ENCODE results near the gene CFAP45.

Gene CFAP45

DNA sequence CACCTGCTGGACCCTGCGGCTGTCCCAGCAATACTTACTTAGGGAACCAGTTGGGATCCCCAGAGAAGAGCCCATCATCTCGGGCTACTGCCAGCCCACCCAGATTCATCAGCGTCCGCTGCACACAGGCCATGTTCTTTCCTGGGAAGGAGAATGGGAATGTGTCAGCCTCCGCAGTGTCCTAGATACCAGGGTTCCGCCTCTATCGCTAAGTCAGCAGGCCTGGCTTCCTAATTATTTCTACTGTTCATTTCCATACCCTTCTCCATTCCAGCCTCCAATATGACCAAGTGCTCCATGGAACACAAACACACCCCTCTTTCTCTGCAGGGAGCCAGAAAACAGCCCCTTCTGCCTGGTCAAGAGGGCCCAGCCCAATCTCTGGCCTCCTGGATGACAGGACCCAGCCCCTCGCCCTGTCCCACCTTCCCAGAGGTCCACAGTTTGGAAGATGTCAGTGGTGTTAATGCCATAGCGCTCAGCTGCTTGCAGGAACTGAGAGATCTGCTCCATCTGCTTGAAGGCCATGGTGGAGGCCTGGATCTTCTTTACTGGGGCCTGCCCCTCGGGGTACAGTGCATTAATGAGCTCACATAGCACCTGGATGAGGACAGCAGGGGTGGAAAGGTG, 19.4 kb upstream of the CFAP45 start:
- no CpG with 5 or more reads among the region's 10 CpGs for WGBS, 2 donors (ENCODE audit: extremely low coverage in 2 of 2, insufficient read length in 2 of 2, insufficient replicate concordance in 1 of 2)
- no peak overlapping the region for H4K91ac ChIP-seq (ENCODE audit: low read depth, low read length, poor library complexity)
- H3K23ac ChIP-seq (ENCODE audit: low read depth, low read length, poor library complexity), result no peak overlapping the region
- no peak overlapping the region for H3K4ac ChIP-seq (ENCODE audit: low read length)
- no peak overlapping the region for H2BK5ac ChIP-seq (ENCODE audit: low read length)
- H3K4me3 ChIP-seq (ENCODE audit: low read length in 2 of 2), result no peak overlapping the region
- no peaks in the 10 kb centered on the region for H3K9me3 ChIP-seq (replicated peaks in 1 of 2; ENCODE audit: control insufficient read depth in 2 of 2, insufficient read depth in 1 of 2, low read depth in 1 of 2, low read length in 2 of 2)
- H3K14ac ChIP-seq (ENCODE audit: low read length), result no peak overlapping the region
- no peak overlapping the region for H3K4me2 ChIP-seq (ENCODE audit: insufficient read depth, low read length, poor library complexity, severe bottlenecking)
- no peak overlapping the region for H2BK120ac ChIP-seq (ENCODE audit: low read depth, low read length)
- peaks cover 0 to 4% (median 4%) of the 10 kb centered on the region in 3 experiments for H3K27me3 ChIP-seq (ENCODE audit: control insufficient read depth in 3 of 3, insufficient read depth in 3 of 3, low read depth in 1 of 3, low read length in 3 of 3)
- H3K36me3 ChIP-seq (replicated peaks in 1 of 2; ENCODE audit: control insufficient read depth in 2 of 2, insufficient read depth in 2 of 2, low read length in 2 of 2), result no peaks in the 10 kb centered on the region
- H3K18ac ChIP-seq (ENCODE audit: low read length), result no peak overlapping the region
- H3K27ac ChIP-seq (replicated peaks; ENCODE audit: low read length), result no peak overlapping the region
- no peak overlapping the region for H2AFZ ChIP-seq (ENCODE audit: low read length)
- no peak overlapping the region for H2BK15ac ChIP-seq (ENCODE audit: low read length)
- H3K79me1 ChIP-seq (ENCODE audit: low read depth, low read length), result peaks cover 3% of the 10 kb centered on the region
- no peak overlapping the region for H3K9ac ChIP-seq (ENCODE audit: low read depth, low read length, poor library complexity)
- H2AK5ac ChIP-seq (ENCODE audit: low read depth, low read length), result no peak overlapping the region
- H3K4me1 ChIP-seq (ENCODE audit: control insufficient read depth in 2 of 2, insufficient read depth in 1 of 2, low read depth in 1 of 2, low read length in 2 of 2), result peaks cover 18 to 37% of the 10 kb centered on the region in 2 donors
- no peak overlapping the region for H4K8ac ChIP-seq (ENCODE audit: low read depth, low read length)
- DNase-seq (ENCODE audit: low spot score), result no peak
- H2BK12ac ChIP-seq (ENCODE audit: low read length), result no peak overlapping the region

DNA sequence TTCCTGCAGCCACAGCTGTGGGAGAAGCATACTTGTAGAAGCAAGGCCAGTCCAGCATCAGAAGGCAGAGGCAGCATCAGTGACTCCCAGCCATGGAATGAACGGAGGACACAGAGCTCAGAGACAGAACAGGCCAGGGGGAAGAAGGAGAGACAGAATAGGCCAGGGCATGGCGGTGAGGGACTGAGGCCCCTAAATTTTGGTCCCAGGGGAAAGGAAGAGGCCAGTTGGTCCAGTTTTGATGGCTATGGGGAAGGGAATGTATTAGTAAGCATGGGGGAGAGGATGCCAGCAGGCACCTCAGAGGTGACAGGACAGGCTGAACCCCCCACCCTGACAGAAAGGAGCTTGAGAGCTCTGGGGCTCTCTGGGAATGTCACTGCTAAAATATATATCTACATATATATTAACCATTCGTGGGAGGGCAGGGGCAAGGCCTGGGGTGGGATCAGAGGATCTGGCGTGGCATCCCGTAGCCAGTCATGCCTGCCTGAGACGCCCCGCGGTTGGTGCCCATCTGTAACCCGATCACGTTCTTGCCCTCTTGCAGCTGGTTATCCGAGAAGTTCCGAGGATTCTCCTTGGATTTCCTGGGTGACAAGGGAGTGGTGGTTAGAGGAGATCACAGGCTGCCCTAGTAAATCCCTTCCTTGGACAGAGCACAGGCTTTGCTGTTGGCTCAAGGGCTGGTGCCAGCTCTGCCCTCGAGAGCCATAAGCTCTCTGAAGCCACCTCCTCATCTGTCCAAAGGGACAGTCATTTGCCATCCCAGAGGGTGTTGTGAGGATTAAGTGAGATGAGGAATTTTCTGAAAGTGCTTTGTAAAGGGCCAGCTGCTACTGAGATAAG, 18.6 kb upstream of the CFAP45 start:
- WGBS, 2 donors (ENCODE audit: extremely low coverage in 2 of 2, insufficient read length in 2 of 2, insufficient replicate concordance in 1 of 2), result no CpG with 5 or more reads among the region's 13 CpGs
- H3K18ac ChIP-seq (ENCODE audit: low read length), result no peak overlapping the region

DNA sequence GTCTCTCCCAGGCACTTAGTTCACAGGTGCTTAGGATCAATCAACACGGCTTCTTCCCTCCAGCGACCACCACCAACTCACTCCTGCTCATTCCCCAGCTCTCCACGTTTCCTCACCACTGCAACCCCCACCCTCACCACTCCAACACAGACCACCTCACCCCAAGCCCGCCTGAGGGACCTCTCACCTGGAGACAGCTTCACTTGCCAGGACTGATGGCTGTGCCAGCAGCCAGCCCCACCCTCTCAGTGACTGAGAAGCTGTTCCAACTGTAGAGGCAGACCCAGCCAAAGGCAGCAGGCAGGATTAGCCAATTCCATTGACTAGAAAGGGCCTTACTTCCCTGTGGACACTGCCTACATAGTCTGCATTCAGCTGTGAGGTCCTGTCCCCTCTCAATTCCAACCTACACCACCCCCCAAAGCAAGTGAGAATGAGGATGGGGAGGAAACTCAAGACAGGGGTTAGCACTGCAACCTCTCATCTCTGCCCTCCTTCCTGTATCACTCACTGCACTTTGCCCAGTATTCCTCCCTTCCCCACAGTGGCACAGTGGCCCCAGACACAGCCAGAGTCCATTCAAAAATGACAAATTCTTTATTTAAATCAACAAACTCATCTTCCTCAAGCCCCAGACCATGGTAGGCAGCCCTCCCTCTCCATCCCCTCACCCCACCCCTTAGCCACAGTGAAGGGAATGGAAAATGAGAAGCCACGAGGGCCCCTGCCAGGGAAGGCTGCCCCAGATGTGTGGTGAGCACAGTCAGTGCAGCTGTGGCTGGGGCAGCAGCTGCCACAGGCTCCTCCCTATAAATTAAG, 17.8 kb upstream of the CFAP45 start:
- H3K4ac ChIP-seq (ENCODE audit: low read length), result no peak overlapping the region
- H3K79me1 ChIP-seq (ENCODE audit: low read depth, low read length), result peaks cover under 1% of the 10 kb centered on the region
- peak overlapping the region; percentile 43 for H3K14ac ChIP-seq (ENCODE audit: low read length)
- peak overlapping the region; percentile 84 for H3K18ac ChIP-seq (ENCODE audit: low read length)
- H2AFZ ChIP-seq (ENCODE audit: low read length), result no peak overlapping the region
- no peak overlapping the region for H4K91ac ChIP-seq (ENCODE audit: low read depth, low read length, poor library complexity)
- peak overlapping the region; percentile 63 for H2BK12ac ChIP-seq (ENCODE audit: low read length)
- no peak overlapping the region for H2BK120ac ChIP-seq (ENCODE audit: low read depth, low read length)
- no peak overlapping the region for H4K8ac ChIP-seq (ENCODE audit: low read depth, low read length)
- peaks cover 0 to 4% (median 0%) of the 10 kb centered on the region in 3 experiments for H3K27me3 ChIP-seq (ENCODE audit: control insufficient read depth in 3 of 3, insufficient read depth in 3 of 3, low read depth in 1 of 3, low read length in 3 of 3)
- no peak overlapping the region for H3K23ac ChIP-seq (ENCODE audit: low read depth, low read length, poor library complexity)
- no CpG with 5 or more reads among the region's 5 CpGs for WGBS, 2 donors (ENCODE audit: extremely low coverage in 2 of 2, insufficient read length in 2 of 2, insufficient replicate concordance in 1 of 2)
- no peak overlapping the region for H3K27ac ChIP-seq (replicated peaks; ENCODE audit: low read length)
- no peak overlapping the region for H3K4me2 ChIP-seq (ENCODE audit: insufficient read depth, low read length, poor library complexity, severe bottlenecking)
- DNase-seq (ENCODE audit: low spot score), result no peak
- peak overlapping the region; percentile 71 for H2AK5ac ChIP-seq (ENCODE audit: low read depth, low read length)
- H3K9me3 ChIP-seq (replicated peaks in 1 of 2; ENCODE audit: control insufficient read depth in 2 of 2, insufficient read depth in 1 of 2, low read depth in 1 of 2, low read length in 2 of 2), result no peaks in the 10 kb centered on the region
- no peak overlapping the region for H2BK5ac ChIP-seq (ENCODE audit: low read length)
- H3K4me1 ChIP-seq (ENCODE audit: control insufficient read depth in 2 of 2, insufficient read depth in 1 of 2, low read depth in 1 of 2, low read length in 2 of 2), result peaks cover 8 to 24% of the 10 kb centered on the region in 2 donors
- H3K4me3 ChIP-seq (ENCODE audit: low read length in 2 of 2), result no peak overlapping the region
- H3K9ac ChIP-seq (ENCODE audit: low read depth, low read length, poor library complexity), result no peak overlapping the region
- H3K36me3 ChIP-seq (replicated peaks in 1 of 2; ENCODE audit: control insufficient read depth in 2 of 2, insufficient read depth in 2 of 2, low read length in 2 of 2), result no peaks in the 10 kb centered on the region
- peak overlapping the region; percentile 84 for H2BK15ac ChIP-seq (ENCODE audit: low read length)

More for the DNA sequence above, 18.6 kb upstream of the CFAP45 start:
- H3K4me1 ChIP-seq (ENCODE audit: control insufficient read depth in 2 of 2, insufficient read depth in 1 of 2, low read depth in 1 of 2, low read length in 2 of 2), result peaks cover 13 to 33% of the 10 kb centered on the region in 2 donors
- no peak for DNase-seq (ENCODE audit: low spot score)
- H3K79me1 ChIP-seq (ENCODE audit: low read depth, low read length), result peaks cover 3% of the 10 kb centered on the region
- no peak overlapping the region for H2BK5ac ChIP-seq (ENCODE audit: low read length)
- no peak overlapping the region for H3K4me3 ChIP-seq (ENCODE audit: low read length in 2 of 2)
- no peaks in the 10 kb centered on the region for H3K36me3 ChIP-seq (replicated peaks in 1 of 2; ENCODE audit: control insufficient read depth in 2 of 2, insufficient read depth in 2 of 2, low read length in 2 of 2)
- H2BK120ac ChIP-seq (ENCODE audit: low read depth, low read length), result no peak overlapping the region
- H3K23ac ChIP-seq (ENCODE audit: low read depth, low read length, poor library complexity), result no peak overlapping the region
- H2AFZ ChIP-seq (ENCODE audit: low read length), result no peak overlapping the region
- no peak overlapping the region for H2BK15ac ChIP-seq (ENCODE audit: low read length)
- no peaks in the 10 kb centered on the region for H3K9me3 ChIP-seq (replicated peaks in 1 of 2; ENCODE audit: control insufficient read depth in 2 of 2, insufficient read depth in 1 of 2, low read depth in 1 of 2, low read length in 2 of 2)
- H3K4me2 ChIP-seq (ENCODE audit: insufficient read depth, low read length, poor library complexity, severe bottlenecking), result no peak overlapping the region
- no peak overlapping the region for H3K14ac ChIP-seq (ENCODE audit: low read length)
- H4K91ac ChIP-seq (ENCODE audit: low read depth, low read length, poor library complexity), result no peak overlapping the region
- no peak overlapping the region for H2BK12ac ChIP-seq (ENCODE audit: low read length)
- H3K9ac ChIP-seq (ENCODE audit: low read depth, low read length, poor library complexity), result peak overlapping the region; percentile 8
- no peak overlapping the region for H3K4ac ChIP-seq (ENCODE audit: low read length)
- no peak overlapping the region for H4K8ac ChIP-seq (ENCODE audit: low read depth, low read length)
- H3K27me3 ChIP-seq (ENCODE audit: control insufficient read depth in 3 of 3, insufficient read depth in 3 of 3, low read depth in 1 of 3, low read length in 3 of 3), result peaks cover 0 to 4% (median 0%) of the 10 kb centered on the region in 3 experiments
- no peak overlapping the region for H3K27ac ChIP-seq (replicated peaks; ENCODE audit: low read length)
- peak overlapping the region; percentile 58 for H2AK5ac ChIP-seq (ENCODE audit: low read depth, low read length)
